Renal pelvis (tissue), 4 donors: Measurements from ENCODE around the gene USP6. TPM values are rescaled to one million over a fixed set of nuclear protein-coding genes. Genes with fewer than 3 reads are reported as not detected.
"Not testable (repeated sequence)": the region's sequence is repeated elsewhere in the genome, so short reads cannot be mapped to it uniquely, and the experiment has no call there.

ENCODE experiments used
- DNase-seq: peaks from one replicate; pipeline ENCODE4 v3.0.0-alpha.2; 2013
- polyA plus RNA-seq, 3 donors: library from polyadenylated mRNA; unstranded; fragments of 120-200 nt; gene quantifications; one replicate each; pipeline ENCODE4 v1.2.1, GENCODE V29; 2013; ENCODE audit not compliant: insufficient read length in 3 of 3

USP6 gene
- polyA plus RNA-seq, 3 donors, result 2.5 to 14.7 (median 5.1) TPM

DNA sequence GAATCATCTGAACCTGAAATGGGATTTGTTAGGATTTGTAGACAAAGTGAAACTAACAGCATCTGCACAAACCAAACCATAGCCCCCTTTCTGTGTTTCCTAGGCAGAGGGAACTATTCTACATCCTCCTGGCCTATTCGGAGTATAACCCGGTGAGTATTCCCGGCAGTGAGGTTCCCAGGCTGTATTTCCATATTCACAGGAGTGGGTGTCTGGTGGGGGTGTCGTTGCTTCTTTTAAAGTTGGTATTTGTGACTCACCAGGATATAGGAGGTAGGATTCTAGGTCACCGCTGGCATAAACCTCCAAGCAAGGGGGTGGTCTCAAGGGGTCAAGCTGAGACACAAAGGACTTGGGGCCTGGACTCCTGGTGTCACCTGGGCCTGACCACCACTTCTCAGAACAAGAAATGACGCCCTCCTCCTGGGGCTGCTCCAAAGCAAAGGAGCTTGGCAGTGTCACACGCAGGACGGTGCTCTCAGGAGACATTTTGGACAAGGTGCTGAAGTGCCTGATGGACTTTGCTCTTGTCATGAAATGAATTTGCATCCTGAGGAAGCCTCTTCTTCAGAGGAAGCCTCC lies 19.4 kb downstream of the USP6 start:
- DNase-seq, result not testable (repeated sequence)

DNA sequence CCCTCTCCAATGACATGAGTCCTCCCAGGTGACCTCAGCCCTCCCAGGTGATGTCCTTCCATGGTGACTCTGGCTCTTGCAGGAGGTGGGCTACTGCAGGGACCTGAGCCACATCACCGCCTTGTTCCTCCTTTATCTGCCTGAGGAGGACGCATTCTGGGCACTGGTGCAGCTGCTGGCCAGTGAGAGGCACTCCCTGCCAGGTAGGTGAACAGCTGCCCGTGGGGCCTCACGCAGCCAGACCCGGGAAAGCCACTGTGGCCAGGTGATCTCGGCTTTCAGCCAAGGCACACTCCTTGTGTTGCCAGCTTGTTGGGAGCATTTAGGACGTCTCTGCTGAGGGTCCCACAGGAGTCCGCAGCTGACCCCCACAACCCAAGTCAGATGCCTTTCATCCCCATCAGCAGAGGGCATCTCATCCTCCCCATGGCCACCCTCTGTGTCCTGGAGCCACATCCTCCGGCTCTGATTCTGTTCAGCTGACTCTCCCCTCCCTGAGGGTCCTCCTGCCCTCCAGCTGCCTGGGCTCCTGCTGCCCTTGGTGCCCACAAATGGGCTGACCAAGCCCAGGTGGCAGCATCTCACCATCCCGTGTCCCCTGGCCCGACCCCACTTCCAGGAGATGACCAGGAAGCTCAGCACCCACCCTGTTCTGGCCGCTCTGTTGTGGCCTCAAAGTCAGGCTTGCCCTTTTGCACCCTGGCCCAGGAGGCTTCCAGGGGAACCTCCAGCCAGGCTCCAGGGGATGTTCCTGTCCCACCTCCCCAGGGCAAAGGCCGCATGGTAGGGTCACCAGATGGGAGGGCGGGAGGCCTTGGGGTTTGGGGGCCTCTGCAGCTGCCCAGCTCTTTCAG lies 20.1 kb downstream of the USP6 start:
- no peak for DNase-seq

DNA sequence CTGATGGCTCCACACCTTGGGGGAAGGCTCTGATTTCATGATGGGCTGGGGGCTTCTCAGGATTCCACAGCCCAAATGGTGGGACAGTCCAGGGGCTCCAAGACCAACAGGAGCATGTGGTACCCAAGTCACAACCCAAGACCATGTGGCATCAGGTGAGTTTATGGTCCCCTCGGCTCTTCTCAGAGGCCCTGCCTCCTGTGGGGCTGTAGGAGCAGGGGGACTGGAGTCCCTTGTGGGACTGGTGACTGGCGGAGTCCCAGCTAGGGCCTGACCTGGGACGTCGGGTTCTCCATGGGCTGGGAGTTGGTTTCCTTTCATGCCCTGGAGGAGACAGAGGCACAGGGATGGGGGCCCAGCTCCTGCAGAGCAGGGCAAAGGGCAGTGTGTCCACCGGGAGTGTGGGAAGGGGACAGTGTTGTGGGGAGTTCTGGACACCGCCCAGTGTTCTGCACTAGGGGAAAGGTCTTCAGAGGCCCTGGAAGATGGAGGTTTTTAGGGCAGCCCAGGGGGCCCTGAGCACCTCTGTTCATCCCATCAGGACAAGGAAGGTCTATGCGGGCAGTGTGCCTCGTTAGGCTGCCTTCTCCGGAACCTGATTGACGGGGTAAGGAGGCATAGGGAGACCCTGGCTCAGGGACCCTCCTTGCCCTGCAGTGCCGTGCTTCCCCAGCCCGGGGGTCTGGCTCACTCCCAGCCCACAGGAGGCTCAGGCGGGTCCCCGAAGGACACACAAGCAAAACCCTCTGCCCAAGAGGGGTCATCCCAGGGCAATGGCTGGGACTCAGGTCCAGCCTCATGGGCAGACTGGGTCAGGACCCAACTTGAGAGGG lies 21.0 kb downstream of the USP6 start:
- DNase-seq, result not testable (repeated sequence)

DNA sequence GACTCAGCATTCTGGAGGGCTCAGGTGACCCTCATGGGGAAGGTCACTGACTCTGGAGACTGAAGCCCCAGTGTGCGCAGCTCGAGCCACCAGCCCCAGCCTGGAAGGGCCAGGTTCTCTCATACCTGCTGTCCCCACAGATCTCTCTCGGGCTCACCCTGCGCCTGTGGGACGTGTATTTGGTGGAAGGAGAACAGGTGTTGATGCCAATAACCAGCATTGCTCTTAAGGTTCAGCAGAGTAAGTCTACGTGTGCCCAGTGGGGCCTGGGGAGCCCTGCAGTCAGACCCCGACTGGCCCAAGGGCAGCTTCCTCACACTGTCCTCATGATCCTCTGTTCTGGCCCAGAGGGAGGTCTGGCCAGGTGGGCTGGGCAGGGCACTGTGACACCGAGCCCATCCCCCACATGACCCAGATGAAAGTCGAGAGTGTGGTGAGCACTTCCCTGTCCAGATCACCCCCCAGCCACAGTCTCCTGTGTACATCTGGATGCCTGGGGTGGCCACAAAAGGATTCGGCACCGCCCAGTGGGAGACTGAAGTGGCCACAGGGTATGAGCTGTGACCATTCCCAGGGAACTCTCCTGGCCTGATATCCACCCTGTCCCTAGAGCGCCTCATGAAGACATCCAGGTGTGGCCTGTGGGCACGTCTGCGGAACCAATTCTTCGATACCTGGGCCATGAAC lies 21.8 kb downstream of the USP6 start:
- DNase-seq, result not testable (repeated sequence)

DNA sequence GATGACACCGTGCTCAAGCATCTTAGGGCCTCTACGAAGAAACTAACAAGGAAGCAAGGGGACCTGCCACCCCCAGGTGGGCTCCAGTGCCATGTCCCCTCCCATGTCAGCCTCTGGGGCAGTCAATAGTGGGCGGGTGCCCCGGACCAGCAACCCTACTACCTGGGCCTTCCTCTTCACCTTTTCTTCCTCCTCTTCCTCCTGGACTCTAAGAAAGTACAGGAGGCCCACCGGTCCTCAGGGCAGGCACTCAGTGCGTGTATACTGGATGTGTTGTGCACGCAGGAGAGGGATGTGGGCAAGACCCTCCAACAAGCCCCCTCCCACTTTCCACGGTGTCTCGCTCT lies 22.3 kb downstream of the USP6 start:
- not testable (repeated sequence) for DNase-seq

DNA sequence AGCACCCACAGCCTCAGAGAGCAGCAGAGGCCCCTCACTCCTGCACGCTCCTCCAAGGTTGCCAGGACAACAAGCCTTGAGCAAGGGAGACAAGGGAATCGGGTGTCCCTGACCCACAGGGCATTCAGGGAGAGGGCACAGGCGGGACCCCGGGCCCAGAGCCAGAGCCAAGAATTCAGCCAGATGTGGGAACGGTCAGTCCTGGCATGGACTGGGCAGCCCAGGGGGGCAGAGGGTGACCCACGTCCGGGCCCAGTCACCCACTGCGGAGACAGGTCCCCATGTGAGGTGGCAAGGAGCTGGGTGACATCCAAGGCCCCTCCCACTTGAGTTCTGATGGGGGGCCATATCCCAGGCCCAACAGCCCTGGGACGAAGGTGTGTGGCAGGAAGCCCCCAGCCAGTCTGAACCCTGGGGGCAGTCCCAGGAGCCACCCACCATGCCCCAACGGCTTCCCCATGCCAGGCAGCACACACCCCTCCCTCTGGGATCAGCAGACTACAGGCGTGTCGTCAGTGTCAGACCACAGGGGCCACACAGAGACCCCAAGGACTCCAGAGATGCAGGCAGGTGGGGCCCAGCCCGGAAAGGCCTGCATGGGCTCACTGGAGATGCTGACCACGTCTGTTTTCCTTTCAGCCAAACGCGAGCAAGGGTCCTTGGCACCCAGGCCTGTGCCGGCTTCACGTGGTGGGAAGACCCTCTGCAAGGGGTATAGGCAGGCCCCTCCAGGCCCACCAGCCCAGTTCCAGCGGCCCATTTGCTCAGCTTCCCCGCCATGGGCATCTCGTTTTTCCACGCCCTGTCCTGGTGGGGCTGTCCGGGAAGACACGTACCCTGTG lies 23.0 kb downstream of the USP6 start:
- DNase-seq, result no peak

DNA sequence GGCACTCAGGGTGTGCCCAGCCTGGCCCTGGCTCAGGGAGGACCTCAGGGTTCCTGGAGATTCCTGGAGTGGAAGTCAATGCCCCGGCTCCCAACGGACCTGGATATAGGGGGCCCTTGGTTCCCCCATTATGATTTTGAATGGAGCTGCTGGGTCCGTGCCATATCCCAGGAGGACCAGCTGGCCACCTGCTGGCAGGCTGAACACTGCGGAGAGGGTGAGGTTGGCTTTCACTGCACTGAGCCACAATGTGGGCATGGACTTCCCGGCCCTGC lies 23.6 kb downstream of the USP6 start:
- DNase-seq, result no peak

DNA sequence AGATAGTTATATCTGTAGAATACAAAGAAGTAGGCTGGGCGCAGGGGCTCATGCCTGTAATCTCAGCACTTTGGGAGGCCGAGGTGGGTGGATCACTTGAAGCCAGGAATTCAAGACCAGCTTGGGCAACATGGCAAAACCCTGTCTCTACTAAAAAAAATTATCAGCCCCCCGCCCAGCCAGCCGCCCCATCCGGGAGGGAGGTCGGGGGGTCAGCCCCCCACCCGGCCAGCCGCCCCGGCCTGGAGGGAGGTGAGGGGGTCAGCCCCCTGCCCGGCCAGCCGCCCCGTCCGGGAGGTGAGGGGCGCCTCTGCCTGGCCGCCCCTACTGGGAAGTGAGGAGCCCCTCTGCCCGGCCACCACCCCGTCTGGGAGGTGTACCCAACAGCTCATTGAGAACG lies 27.0 kb downstream of the USP6 start:
- DNase-seq, result not testable (repeated sequence)

DNA sequence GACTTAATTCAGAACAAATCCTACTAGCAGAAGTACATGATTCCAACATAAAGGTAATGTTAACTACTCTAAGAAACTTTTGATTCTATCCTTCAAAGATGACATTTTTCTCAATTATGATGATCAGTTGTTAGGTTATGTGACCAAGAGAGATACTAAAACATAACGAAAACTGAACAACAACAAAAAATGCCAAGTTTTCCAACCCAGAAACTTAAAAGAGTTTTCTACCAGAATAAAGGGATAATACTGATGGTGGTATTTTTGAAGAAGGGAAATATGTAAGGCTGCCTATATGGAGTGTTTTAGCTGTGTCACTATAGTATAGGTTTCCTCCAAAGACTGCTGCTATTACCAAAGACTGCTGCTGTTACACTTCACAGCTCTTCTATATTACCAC lies 30.3 kb downstream of the USP6 start:
- DNase-seq, result not testable (repeated sequence)

DNA sequence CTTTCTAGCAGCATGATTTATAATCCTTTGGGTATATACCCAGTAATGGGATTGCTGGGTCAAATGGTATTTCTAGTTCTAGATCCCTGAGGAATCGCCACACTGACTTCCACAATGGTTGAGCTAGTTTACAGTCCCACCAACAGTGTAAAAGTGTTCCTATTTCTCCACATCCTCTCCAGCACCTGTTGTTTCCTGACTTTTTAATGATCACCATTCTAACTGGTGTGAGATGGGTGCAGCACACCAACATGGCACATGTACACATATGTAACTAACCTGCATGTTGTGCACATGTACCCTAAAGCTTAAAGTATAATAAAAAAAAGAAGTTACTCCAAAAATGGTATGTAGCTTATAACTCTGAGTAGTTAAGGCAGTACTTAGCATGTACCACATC lies 44.9 kb downstream of the USP6 start:
- DNase-seq, result not testable (repeated sequence)

DNA sequence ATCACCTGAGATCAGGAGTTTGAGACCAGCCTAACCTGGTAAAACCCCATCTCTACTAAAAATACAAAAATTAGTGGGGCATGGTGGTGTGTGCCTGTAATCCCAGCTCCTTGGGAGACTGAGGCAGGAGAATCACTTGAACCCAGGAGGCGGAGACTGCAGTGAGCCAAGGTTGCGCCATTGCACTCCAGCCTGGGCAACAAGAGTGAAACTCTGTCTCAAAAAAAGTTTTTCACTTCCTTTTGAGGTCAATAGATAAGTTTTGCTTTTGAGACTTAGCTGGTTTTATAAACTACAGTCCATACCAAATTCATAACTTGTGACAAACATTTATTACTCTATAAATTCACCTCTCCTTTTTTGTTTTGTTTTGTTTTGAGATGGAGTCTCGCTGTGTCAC lies 46.0 kb downstream of the USP6 start:
- DNase-seq, result not testable (repeated sequence)

DNA sequence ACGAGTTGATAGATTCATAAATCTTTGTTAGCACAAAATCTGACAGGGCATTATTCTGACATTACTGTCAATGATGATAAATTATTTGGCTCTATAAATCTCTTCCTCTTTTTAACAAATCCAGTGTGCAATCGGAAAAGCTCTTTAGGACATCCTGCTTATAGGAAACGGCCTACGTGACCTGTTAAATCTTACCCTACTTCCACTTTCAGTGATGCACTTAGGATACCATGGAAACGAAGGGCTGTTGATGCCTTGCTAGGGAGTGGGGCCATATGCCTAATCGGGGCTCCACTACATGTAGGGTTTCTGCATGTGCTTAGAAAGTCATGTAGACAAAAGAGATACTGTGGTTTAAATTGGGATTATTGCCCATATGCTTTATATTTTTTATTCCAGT lies 48.6 kb downstream of the USP6 start:
- no peak for DNase-seq

DNA sequence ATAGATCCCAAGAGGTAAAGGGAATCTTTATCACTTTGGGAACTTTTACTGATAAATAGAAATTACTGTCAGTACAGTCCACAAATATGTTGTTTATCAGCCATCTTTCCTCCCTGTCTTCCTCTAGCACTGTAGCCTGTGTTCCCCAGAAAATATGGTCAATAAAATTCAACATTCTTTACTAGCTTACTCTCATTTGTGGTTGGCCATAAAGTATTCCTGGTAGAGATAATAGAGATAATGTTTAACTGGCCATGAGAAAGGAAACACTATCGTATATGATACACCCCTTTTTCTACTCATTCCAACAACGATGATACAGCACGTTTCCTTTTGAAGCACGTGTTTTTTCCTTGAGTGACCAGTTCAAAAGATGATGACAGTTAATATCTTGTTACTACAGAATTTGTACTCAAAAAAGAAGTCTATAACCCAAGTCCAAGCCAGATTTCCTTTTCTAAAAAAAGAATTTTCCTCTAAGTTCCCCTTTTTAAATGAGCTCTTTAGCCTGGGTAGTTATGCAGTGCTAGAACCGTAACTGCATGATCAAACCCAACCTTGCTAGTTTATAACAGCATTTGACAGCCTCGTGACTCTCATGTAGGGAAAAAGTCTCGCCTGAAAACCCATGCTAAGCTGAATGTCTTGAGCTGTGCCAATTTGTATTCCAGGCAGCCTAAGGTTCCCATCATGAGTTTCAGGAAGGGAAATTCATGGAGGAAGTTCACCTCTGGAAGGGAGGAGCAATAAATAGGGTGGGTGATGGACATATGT lies 50.1 kb downstream of the USP6 start:
- DNase-seq, result not testable (repeated sequence)

DNA sequence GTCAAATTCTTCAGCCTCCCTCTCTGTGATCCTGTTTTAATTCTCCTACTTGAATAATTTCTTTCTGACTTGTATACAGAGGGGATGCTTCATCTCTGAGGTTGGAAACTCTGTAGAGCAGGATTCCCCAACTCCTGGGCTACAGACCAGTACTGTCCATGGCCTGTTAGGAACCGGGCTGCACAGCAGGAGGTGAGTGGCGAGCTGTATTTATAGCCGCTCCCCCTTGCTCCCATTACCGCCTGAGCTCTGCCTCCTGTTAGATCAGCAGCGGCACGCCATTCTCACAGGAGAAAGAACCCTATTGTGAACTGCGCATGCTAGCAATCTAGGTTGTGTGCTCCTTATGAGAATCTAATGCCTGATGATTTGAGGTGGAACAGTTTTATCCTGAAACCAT lies 59.2 kb downstream of the USP6 start:
- DNase-seq, result not testable (repeated sequence)

DNA sequence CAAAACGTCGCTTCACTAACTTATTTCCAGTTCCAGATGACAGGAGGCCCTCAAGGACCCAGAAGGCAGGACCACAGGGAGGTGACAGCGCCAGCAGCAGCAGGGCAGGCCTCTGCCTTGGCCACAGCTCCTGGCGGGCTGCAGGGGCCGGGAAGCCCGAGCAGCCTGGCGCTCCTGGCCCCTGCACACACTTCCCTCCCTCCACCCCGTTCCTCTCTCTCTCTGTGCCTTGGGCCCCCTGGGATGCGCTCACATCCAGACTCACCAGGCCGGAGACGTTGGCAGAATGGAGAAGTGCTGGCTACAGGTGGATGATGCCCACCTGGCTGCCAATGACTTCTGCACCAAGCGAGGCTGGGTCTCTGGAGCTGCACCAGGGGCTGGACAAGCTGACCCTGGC lies 63.2 kb downstream of the USP6 start:
- no peak for DNase-seq

DNA sequence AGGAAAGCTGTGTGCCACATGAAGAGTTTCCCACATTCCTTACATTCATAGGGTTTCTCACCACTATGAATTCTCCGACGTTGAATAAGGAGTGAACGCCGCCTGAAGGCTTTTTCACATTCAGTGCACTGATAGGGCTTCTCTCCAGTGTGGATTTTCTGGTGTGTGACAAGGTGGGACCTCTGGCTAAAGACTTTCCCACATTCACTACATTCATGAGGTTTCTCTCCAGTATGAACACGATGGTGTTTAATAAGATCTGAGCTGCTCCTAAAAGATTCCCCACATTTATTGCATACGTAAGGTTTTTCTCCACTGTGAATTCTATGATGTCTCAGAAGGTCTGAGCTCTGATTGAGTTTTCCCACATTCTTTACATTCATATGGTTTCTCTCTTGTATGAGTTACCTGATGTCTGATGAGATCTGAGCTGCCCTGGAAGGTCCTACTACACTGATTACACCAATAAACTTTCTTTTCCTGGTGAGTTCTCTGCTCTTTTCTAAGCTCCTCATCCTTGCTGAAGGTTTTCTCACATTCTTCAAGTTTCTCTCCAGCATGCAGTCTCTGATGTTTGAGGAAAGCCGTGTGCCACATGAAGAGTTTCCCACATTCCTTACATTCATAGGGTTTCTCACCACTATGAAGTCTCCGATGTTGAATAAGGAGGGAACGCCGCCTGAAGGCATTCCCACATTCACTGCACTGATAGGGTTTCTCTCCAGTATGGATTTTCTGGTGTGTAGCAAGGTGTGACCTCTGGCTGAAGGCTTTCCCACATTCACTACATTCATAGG lies 65.9 kb downstream of the USP6 start:
- DNase-seq, result no peak

DNA sequence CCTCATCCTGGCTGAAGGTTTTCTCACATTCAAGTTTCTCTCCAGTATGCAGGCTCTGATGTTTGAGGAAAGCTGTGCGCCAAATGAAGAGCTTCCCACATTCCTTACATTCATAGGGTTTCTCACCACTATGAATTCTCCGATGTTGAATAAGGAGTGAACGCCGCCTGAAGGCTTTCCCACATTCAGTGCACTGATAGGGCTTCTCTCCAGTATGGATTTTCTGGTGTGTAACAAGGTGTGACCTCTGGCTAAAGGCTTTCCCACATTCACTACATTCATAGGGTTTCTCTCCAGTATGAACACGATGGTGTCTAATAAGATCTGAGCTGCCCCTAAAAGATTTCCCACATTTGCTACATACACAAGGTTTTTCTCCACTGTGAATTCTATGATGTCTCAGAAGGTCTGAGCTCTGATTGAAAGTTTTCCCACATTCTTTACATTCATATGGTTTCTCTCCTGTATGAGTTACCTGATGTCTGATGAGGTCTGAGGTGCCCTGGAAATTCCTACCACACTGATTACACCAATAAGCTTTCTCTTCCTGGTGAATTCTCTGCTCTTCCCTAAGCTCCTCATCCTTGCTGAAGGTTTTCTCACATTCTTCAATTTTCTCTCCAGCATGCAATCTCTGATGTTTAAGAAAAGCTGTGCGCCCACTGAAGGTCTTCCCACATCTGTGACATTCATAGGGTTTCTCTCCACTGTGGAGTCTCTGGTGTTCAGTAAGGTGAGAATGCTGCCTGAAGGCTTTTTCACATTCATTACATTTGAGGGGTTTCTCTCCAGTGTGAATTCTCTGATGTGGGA lies 67.0 kb downstream of the USP6 start:
- DNase-seq, result no peak

DNA sequence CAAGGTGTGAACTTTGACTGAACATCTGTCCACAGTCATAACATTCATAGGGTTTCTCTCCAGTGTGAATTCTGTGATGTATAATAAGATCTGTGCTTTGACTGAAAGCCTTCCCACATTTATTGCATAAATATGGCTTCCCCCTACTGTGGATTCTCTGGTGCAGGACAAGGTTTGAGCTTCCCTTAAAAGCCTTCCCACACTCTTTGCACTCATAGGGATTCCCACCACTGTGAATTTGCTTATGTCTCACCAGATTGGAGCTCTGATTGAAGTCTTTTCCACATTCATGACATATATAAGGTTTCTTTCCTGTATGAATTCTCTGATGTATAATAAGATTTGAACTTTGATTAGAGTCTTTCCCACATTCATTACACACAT lies 67.6 kb downstream of the USP6 start:
- DNase-seq, result no peak

DNA sequence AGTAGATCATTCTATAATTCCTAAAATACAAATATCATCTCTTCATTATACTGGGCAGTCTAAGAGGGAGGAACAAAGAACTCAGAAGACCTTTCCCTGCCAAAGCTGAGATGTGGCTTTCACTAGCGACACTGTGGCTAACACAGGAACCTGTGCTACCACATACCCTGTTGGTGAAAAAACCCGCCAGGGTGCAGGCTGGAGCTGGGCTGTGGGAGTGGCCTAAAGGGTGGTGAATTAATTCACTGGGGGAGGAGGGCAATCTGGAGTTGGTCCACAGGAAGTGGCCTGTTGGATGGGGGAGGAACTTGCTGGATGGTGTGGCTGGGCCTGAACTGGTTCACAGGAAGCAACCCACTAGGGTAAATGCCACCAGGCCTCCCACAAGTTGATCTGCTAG lies 68.5 kb downstream of the USP6 start:
- no peak for DNase-seq
